WI38 (cell line): ENCODE measurements around the gene FGD4.

Experiments used
- H3K4me3 ChIP-seq: 2 replicates; pipeline ENCODE4 v1.5.1; 2011; ENCODE audit warnings: low read depth, mild to moderate bottlenecking, control low read depth, low read length
- CTCF ChIP-seq: IDR thresholded peaks from 2 replicates; pipeline ENCODE4 v1.5.1; 2012; ENCODE audit warnings: low read depth, mild to moderate bottlenecking, control low read depth, low read length

The FGD4 gene

GRCh38 chr12:32546272-32546671 lies 146.9 kb downstream of the FGD4 start:
- no peak for TF ChIP-seq CTCF
- H3K4me3 ChIP-seq = no peak overlapping the region

GRCh38 chr12:32548691-32549281 lies 149.4 kb downstream of the FGD4 start:
- H3K4me3 ChIP-seq = no peak overlapping the region

GRCh38 chr12:32549675-32550079 lies 150.3 kb downstream of the FGD4 start:
- no peak for TF ChIP-seq CTCF

More at GRCh38 chr12:32548691-32549281, 149.4 kb downstream of the FGD4 start:
- TF ChIP-seq CTCF = no peak

GRCh38 chr12:32551058-32551457 lies 151.7 kb downstream of the FGD4 start:
- H3K4me3 ChIP-seq = no peak overlapping the region
- no peak for TF ChIP-seq CTCF

More at GRCh38 chr12:32549675-32550079, 150.3 kb downstream of the FGD4 start:
- H3K4me3 ChIP-seq = peak overlapping the region; percentile 9; the same call in 1 of the 2 replicates

- no peak for TF ChIP-seq CTCF
- H3K4me3 ChIP-seq = peak overlapping the region; percentile 33; the same call in 1 of the 2 replicates
Measured at GRCh38 chr12:32558903-32559302, 159.5 kb downstream of the FGD4 start.

- TF ChIP-seq CTCF = no peak
- H3K4me3 ChIP-seq = peak overlapping the region; percentile 33; the same call in 1 of the 2 replicates
Measured at GRCh38 chr12:32559434-32559833, 160.1 kb downstream of the FGD4 start.

GRCh38 chr12:32560520-32560919 lies 161.2 kb downstream of the FGD4 start:
- TF ChIP-seq CTCF = no peak
- H3K4me3 ChIP-seq = no peak overlapping the region
